Measurements from ENCODE around the gene IGSF3. TPM values are rescaled to one million over a fixed set of nuclear protein-coding genes. Genes with fewer than 3 reads are reported as not detected.

The IGSF3 gene
- total RNA-seq, 1 donor from 2014 or later = 19.9 TPM

DNA sequence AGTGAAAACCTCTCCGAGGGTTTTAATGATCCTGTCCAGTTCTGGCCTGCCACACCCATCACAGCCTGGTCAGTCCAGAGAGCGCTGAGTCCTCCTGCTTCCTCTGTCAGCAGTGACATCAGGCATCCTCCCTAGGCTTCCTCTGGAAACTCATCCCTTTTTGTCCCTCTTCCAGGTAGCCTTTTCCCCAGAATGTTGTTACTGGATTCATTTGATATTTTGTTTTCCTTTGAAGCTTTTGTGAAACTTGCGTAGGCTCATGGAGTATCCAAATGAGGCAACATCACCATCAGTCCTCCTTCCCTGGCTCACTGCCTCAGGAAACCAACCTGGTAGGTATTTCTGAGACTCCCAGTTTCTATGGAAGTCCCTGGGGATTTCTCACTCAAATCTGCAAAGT lies 27.0 kb upstream of the IGSF3 start:
- DNase-seq = no peak
- H3K27ac ChIP-seq (replicated peaks) = no peak overlapping the region
- peaks cover 3% of the 10 kb centered on the region for H3K27me3 ChIP-seq (ENCODE audit: low read depth)
- no peaks in the 10 kb centered on the region for H3K4me1 ChIP-seq
- no peaks in the 10 kb centered on the region for H3K9me3 ChIP-seq (replicated peaks)
- TF ChIP-seq, protein P1, sequence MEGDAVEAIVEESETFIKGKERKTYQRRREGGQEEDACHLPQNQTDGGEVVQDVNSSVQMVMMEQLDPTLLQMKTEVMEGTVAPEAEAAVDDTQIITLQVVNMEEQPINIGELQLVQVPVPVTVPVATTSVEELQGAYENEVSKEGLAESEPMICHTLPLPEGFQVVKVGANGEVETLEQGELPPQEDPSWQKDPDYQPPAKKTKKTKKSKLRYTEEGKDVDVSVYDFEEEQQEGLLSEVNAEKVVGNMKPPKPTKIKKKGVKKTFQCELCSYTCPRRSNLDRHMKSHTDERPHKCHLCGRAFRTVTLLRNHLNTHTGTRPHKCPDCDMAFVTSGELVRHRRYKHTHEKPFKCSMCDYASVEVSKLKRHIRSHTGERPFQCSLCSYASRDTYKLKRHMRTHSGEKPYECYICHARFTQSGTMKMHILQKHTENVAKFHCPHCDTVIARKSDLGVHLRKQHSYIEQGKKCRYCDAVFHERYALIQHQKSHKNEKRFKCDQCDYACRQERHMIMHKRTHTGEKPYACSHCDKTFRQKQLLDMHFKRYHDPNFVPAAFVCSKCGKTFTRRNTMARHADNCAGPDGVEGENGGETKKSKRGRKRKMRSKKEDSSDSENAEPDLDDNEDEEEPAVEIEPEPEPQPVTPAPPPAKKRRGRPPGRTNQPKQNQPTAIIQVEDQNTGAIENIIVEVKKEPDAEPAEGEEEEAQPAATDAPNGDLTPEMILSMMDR (IDR thresholded peaks at IDR 0.05; ENCODE audit: borderline replicate concordance) = no peak
- no peaks in the 10 kb centered on the region for H3K36me3 ChIP-seq
- intact Hi-C loops (cut with micrococcal nuclease) = no loop called here
- no peak overlapping the region for H3K4me3 ChIP-seq

DNA sequence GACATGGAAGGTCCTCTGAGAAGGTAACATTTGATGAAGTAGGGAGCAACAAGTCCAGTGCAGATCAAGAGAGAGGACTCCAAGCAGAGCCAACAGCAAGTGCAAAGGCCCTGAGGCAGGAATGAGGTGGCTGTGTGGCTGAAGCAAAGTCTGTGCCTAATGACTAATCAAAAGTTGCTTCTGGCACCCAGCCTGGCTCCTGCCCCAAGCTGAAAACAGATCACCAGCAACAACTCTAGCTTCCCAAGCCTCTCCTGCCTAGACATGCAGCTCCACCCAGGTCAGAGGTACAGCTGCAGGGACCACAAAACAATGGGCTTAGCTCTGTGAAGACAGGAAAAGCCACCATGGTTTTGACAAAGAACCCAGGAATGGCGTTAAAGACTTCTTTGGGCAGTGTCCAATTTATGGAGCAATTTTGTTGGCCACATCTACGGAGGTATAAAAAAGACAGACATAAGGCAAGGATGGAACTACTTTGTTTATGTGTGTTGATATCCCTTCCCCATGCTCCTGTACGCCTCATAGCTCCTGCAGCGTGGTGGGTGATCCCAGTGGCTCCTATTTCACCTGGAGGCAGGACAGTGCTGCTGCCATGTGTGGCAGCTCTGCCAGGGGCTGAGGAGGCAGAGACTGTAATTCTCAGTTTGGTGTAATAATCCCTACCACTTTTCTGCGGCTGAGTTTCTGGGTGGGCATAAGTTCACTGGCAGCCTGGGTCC lies 26.4 kb upstream of the IGSF3 start:
- Histone ChIP-seq H3K4me3 (no peak overlapping the region), H3K27ac (replicated peaks) (no peak overlapping the region), H3K9me3 (replicated peaks) (no peaks in the 10 kb centered on the region), H3K27me3 (ENCODE audit: low read depth) (peaks cover 3% of the 10 kb centered on the region), H3K36me3 (no peaks in the 10 kb centered on the region), H3K4me1 (no peaks in the 10 kb centered on the region)
- intact Hi-C loops (cut with micrococcal nuclease) = no loop called here
- DNase-seq = no peak
- TF ChIP-seq, protein P1 (IDR thresholded peaks at IDR 0.05; ENCODE audit: borderline replicate concordance) = no peak

DNA sequence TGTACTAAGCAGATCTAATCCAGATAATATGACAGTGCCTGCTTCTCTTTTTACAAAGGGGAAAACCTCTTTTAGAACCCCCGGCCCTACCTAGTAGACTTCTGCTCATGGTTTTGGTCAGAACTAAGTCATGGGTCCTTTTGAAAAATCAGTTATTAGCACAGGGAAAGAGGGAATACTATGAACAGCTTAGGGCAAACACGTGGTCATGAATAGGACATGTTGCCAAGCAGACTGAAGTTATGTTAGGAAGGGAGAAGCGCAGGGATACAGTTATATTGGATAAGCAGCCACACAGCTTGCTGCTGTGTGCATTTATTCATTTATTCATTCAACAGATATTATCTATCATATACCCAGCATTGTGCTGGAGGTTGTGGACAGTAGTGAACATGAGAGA lies 25.3 kb upstream of the IGSF3 start:
- H3K4me3 ChIP-seq = no peak overlapping the region
- no peaks in the 10 kb centered on the region for H3K4me1 ChIP-seq
- no peak overlapping the region for H3K27ac ChIP-seq (replicated peaks)
- intact Hi-C loops (cut with micrococcal nuclease) = no loop called here
- TF ChIP-seq, protein P1 (IDR thresholded peaks at IDR 0.05; ENCODE audit: borderline replicate concordance) = no peak
- no peak for DNase-seq
- H3K9me3 ChIP-seq (replicated peaks) = no peaks in the 10 kb centered on the region
- peaks cover 3% of the 10 kb centered on the region for H3K27me3 ChIP-seq (ENCODE audit: low read depth)
- H3K36me3 ChIP-seq = no peaks in the 10 kb centered on the region

DNA sequence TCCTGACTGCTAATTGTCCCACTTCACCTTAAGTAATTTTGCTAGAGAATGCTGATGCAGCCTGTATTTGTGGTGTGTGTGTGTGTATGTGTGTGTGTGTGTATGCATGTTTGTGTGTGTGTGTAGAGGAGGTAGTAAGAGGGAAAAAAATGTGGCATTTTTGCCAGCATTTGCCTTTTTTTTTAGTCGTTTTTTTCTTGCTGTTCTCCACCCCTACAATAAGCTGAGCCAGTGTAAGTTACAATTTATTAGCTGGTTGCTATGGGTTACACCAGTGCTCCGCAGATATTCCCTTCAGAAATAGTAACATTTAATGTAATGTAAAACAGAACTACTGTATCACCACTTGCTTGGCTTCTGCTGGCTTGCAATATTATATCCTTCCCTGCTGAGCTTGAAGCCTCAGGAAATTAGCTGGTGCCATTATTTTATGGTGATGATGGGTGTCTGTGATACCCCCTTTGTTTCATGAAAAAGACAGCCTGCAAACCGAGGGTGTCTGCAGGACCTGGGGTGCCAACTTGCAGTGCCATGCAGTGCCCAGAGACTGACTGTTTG lies 23.4 kb upstream of the IGSF3 start:
- Histone ChIP-seq H3K4me3 (no peak overlapping the region), H3K27ac (replicated peaks) (no peak overlapping the region), H3K9me3 (replicated peaks) (no peaks in the 10 kb centered on the region), H3K36me3 (no peaks in the 10 kb centered on the region), H3K27me3 (ENCODE audit: low read depth) (peaks cover 3% of the 10 kb centered on the region), H3K4me1 (no peaks in the 10 kb centered on the region)
- TF ChIP-seq, protein P1 (IDR thresholded peaks at IDR 0.05; ENCODE audit: borderline replicate concordance) = no peak
- intact Hi-C loops (cut with micrococcal nuclease) = no loop called here
- DNase-seq = no peak

DNA sequence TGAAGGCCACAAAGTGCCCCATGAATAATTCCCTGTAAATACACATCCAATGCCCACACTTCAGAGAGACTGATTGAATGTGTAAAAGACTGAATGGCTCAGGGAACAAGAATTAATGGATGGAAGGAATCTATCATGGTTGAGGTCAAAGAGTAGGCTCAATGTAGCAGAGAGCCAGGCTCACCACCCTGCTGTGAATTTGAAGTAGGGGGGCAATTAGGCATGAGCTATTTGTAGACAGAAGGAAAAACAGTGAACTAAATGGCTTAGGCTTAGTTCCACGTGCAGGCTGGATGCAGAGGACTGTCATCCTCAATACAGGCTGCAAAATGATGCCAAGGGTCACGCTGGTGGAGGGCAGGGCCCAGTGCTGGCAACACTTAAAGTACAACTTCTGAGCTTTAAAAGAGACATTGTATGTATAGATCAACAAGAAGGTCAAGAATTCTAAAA lies 22.9 kb upstream of the IGSF3 start:
- H3K4me3 ChIP-seq = no peak overlapping the region
- no peak overlapping the region for H3K27ac ChIP-seq (replicated peaks)
- no peaks in the 10 kb centered on the region for H3K36me3 ChIP-seq
- no peak for DNase-seq
- no peaks in the 10 kb centered on the region for H3K4me1 ChIP-seq
- intact Hi-C loops (cut with micrococcal nuclease) = no loop called here
- TF ChIP-seq, protein P1 (IDR thresholded peaks at IDR 0.05; ENCODE audit: borderline replicate concordance) = no peak
- no peaks in the 10 kb centered on the region for H3K9me3 ChIP-seq (replicated peaks)
- H3K27me3 ChIP-seq (ENCODE audit: low read depth) = peaks cover 3% of the 10 kb centered on the region
